Ovary (tissue), 3 donors: ENCODE results near the gene GATA1.

Experiments used
- EP300 ChIP-seq: sonication (generic); formaldehyde crosslinking; IDR thresholded peaks from one replicate; pipeline ENCODE4 v1.6.1; 2017; ENCODE audit warnings: antibody characterized with exemption
- POLR2A ChIP-seq: fragments of 450-650 bp; IDR thresholded peaks from one replicate; pipeline ENCODE4 v1.6.1; 2017; ENCODE audit warnings: antibody characterized with exemption, mild to moderate bottlenecking, moderate library complexity
- TF ChIP-seq, protein P1 (sequence below), 3 donors: fragments of 450-650 bp in 2 of 3; fragments of 200-600 bp in 1 of 3; IDR thresholded peaks; one replicate each; pipeline versions ENCODE4 v1.5.1 to v1.8.0; 2016 to 2022; ENCODE audit warnings: antibody characterized with exemption in 3 of 3, mild to moderate bottlenecking in 1 of 3
- donor health status: DM: no; HTN: no; CAD: no.

- TF ChIP-seq, protein P1, sequence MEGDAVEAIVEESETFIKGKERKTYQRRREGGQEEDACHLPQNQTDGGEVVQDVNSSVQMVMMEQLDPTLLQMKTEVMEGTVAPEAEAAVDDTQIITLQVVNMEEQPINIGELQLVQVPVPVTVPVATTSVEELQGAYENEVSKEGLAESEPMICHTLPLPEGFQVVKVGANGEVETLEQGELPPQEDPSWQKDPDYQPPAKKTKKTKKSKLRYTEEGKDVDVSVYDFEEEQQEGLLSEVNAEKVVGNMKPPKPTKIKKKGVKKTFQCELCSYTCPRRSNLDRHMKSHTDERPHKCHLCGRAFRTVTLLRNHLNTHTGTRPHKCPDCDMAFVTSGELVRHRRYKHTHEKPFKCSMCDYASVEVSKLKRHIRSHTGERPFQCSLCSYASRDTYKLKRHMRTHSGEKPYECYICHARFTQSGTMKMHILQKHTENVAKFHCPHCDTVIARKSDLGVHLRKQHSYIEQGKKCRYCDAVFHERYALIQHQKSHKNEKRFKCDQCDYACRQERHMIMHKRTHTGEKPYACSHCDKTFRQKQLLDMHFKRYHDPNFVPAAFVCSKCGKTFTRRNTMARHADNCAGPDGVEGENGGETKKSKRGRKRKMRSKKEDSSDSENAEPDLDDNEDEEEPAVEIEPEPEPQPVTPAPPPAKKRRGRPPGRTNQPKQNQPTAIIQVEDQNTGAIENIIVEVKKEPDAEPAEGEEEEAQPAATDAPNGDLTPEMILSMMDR (IDR thresholded peaks at IDR 0.05), result no peak
- no peak for TF ChIP-seq EP300
- TF ChIP-seq POLR2A, result no peak
These were observed 33.9 kb upstream of the GATA1 start for GRCh38 chrX:48752498-48752897.
